OCI-LY1 (cell line): ENCODE measurements around the gene ARL15.

Source experiments
- H2AFZ ChIP-seq: fragments of 200-600 bp; sonication (generic), shearing (Covaris generic); 2 replicates; pipeline ENCODE4 v1.6.0; 2014; ENCODE audit warnings: antibody characterized with exemption, mild to moderate bottlenecking, low read length
- H3F3A ChIP-seq: fragments of 200-600 bp; sonication (generic), shearing (Covaris generic); 2 replicates; pipeline ENCODE4 v1.6.0; 2014; ENCODE audit warnings: mild to moderate bottlenecking, antibody characterized with exemption, low read length, moderate library complexity; ENCODE audit not compliant: insufficient read depth
- H3K27ac ChIP-seq: fragments of 200-600 bp; sonication (generic); 2 replicates; pipeline ENCODE4 v1.5.1; 2014; ENCODE audit warnings: low read length, mixed run types, mild to moderate bottlenecking, low read depth; ENCODE audit not compliant: poor library complexity, severe bottlenecking
- H3K27me3 ChIP-seq: fragments of 200-600 bp; sonication (generic); 2 replicates; pipeline ENCODE4 v1.6.0; 2014; ENCODE audit warnings: antibody characterized with exemption, mild to moderate bottlenecking, low read length, moderate library complexity; ENCODE audit not compliant: insufficient read depth
- H3K36me3 ChIP-seq: fragments of 200-600 bp; sonication (generic); 2 replicates; pipeline ENCODE4 v1.6.1; 2014; ENCODE audit warnings: mild to moderate bottlenecking, antibody characterized with exemption, low read length, moderate library complexity, mixed read lengths; ENCODE audit not compliant: insufficient read depth
- H3K4me1 ChIP-seq: fragments of 200-600 bp; sonication (generic); 2 replicates; pipeline ENCODE4 v1.5.1; 2014; ENCODE audit warnings: mild to moderate bottlenecking, low read length, moderate library complexity; ENCODE audit not compliant: insufficient read depth, severe bottlenecking
- H3K4me2 ChIP-seq: fragments of 200-600 bp; sonication (generic), shearing (Covaris generic); 2 replicates; pipeline ENCODE4 v1.6.1; 2014; ENCODE audit warnings: low read length
- H3K4me3 ChIP-seq: fragments of 200-600 bp; sonication (generic); 2 replicates; pipeline ENCODE4 v1.5.1; 2014; ENCODE audit warnings: low read length, low read depth, mild to moderate bottlenecking, mixed read lengths; ENCODE audit not compliant: poor library complexity, severe bottlenecking
- H3K79me2 ChIP-seq: fragments of 200-600 bp; shearing (Covaris generic); 2 replicates; pipeline ENCODE4 v1.6.1; 2016; ENCODE audit warnings: mixed run types, low read length, mixed read lengths; ENCODE audit not compliant: insufficient read depth
- H3K9ac ChIP-seq: fragments of 200-600 bp; sonication (generic), shearing (Covaris generic); 2 replicates; pipeline ENCODE4 v1.6.1; 2014; ENCODE audit warnings: mild to moderate bottlenecking, low read length, mixed read lengths
- H3K9me2 ChIP-seq: fragments of 200-600 bp; sonication (generic), shearing (Covaris generic); 2 replicates; pipeline ENCODE4 v1.6.1; 2014; ENCODE audit warnings: low read depth, mild to moderate bottlenecking, low read length, mixed read lengths
- H3K9me3 ChIP-seq: fragments of 200-600 bp; shearing (Covaris generic); 2 replicates; pipeline ENCODE4 v1.6.1; 2014; ENCODE audit warnings: low read length, mixed read lengths
- H4K20me1 ChIP-seq: fragments of 200-600 bp; sonication (generic), shearing (Covaris generic); 2 replicates; pipeline ENCODE4 v1.6.0; 2016; ENCODE audit warnings: mild to moderate bottlenecking, low read length; ENCODE audit not compliant: insufficient read depth
- EZH2 ChIP-seq: fragments of 200-600 bp; sonication (generic), shearing (Covaris generic); IDR thresholded peaks from 2 replicates; pipeline ENCODE4 v1.8.0; 2017; ENCODE audit warnings: borderline replicate concordance, mixed run types, mild to moderate bottlenecking, antibody characterized with exemption, low read length, moderate library complexity, mixed read lengths
- TF ChIP-seq, protein P1 (sequence below): fragments of 200-600 bp; sonication (generic), shearing (Covaris generic); IDR thresholded peaks from 2 replicates; pipeline ENCODE4 v1.5.1; 2017; ENCODE audit warnings: mild to moderate bottlenecking, antibody characterized with exemption, low read length, moderate library complexity, mixed read lengths

Gene ARL15

DNA sequence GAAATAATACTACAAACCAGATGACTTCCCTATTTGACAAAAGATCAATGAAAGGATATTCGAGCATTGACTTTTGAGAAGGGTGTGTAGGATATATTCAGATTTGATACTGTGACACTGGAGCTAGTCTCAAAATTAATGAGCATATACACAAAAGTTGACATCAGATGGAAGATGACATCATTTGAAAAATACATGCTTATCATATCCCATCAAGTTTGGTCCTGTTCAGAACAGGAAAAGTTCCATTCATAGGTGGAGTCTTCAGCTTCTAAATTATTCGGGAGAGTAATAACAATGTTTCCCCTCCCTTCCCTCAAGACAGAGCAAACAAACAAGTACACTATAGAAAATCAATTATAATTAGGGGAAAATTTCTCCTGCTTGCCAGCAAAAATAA is 401.6 kb downstream of the ARL15 start:
- H3K9ac ChIP-seq, result no peak overlapping the region
- no peak overlapping the region for H3K4me2 ChIP-seq
- H3K9me2 ChIP-seq, result no peaks in the 10 kb centered on the region
- no peaks in the 10 kb centered on the region for H3F3A ChIP-seq
- H3K79me2 ChIP-seq, result no peaks in the 10 kb centered on the region
- TF ChIP-seq, protein P1, sequence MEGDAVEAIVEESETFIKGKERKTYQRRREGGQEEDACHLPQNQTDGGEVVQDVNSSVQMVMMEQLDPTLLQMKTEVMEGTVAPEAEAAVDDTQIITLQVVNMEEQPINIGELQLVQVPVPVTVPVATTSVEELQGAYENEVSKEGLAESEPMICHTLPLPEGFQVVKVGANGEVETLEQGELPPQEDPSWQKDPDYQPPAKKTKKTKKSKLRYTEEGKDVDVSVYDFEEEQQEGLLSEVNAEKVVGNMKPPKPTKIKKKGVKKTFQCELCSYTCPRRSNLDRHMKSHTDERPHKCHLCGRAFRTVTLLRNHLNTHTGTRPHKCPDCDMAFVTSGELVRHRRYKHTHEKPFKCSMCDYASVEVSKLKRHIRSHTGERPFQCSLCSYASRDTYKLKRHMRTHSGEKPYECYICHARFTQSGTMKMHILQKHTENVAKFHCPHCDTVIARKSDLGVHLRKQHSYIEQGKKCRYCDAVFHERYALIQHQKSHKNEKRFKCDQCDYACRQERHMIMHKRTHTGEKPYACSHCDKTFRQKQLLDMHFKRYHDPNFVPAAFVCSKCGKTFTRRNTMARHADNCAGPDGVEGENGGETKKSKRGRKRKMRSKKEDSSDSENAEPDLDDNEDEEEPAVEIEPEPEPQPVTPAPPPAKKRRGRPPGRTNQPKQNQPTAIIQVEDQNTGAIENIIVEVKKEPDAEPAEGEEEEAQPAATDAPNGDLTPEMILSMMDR, result no peak
- TF ChIP-seq EZH2, result no peak
- no peak overlapping the region for H3K27ac ChIP-seq
- no peaks in the 10 kb centered on the region for H3K4me1 ChIP-seq
- H2AFZ ChIP-seq, result no peak overlapping the region
- no peak overlapping the region for H3K4me3 ChIP-seq
- no peaks in the 10 kb centered on the region for H3K27me3 ChIP-seq
- H3K9me3 ChIP-seq, result no peaks in the 10 kb centered on the region
- H4K20me1 ChIP-seq, result no peaks in the 10 kb centered on the region
- H3K36me3 ChIP-seq, result peaks cover 26% of the 10 kb centered on the region; the same call in 1 of the 2 replicates

DNA sequence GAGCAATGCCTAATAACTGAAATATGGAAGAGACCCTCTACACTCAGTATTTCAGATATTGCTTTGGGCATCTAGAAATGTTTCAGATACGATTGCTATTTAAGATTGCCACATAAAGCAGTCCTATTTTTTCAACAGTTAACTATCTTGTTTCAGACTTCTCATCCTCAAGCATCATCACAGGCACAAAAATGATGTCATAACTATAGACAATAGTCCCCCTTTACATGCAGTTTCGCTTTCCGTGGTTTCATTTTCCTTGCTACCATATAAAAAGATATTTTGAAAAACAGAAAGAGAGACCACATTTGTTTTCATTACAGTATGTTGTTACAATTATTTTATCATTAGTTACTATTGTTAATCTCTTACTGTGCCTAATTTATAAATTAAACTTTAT is 402.5 kb downstream of the ARL15 start:
- Histone ChIP-seq H3K36me3 (peaks cover 30% of the 10 kb centered on the region; the same call in 1 of the 2 replicates), H3K27ac (no peak overlapping the region), H3K4me1 (no peaks in the 10 kb centered on the region), H3K4me3 (no peak overlapping the region), H3K9me3 (no peaks in the 10 kb centered on the region), H2AFZ (no peak overlapping the region), H4K20me1 (no peaks in the 10 kb centered on the region), H3K9me2 (no peaks in the 10 kb centered on the region), H3F3A (no peaks in the 10 kb centered on the region), H3K79me2 (no peaks in the 10 kb centered on the region), H3K9ac (no peak overlapping the region), H3K4me2 (no peak overlapping the region), H3K27me3 (no peaks in the 10 kb centered on the region)
- TF ChIP-seq, protein P1, result no peak
- no peak for TF ChIP-seq EZH2

DNA sequence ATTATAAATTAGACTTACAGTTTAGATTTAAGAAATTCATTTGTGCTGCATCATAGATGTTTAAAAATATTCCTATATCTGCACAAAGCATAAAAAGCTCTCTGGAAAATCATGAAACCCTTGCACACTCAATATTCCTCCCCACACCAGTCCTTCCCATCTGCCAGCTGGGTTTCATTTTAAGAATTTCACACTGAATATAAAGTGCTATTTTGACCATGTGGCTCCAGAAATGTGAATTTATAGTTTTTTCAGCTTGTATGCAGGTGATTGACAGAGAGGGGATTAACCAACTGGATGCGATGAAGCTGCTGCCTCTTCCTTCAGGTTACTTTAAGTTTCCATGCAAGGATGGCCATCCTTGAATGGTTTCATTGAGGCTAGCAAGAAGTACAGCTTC is 403.6 kb downstream of the ARL15 start:
- Histone ChIP-seq H3K27me3 (no peaks in the 10 kb centered on the region), H3K79me2 (no peaks in the 10 kb centered on the region), H3K4me3 (no peak overlapping the region), H4K20me1 (no peaks in the 10 kb centered on the region), H3K4me1 (no peaks in the 10 kb centered on the region), H2AFZ (no peak overlapping the region), H3K9me2 (no peaks in the 10 kb centered on the region), H3K9me3 (no peaks in the 10 kb centered on the region), H3F3A (no peaks in the 10 kb centered on the region), H3K4me2 (no peak overlapping the region), H3K27ac (no peak overlapping the region), H3K9ac (no peak overlapping the region), H3K36me3 (peaks cover 30% of the 10 kb centered on the region; the same call in 1 of the 2 replicates)
- TF ChIP-seq, protein P1, result no peak
- no peak for TF ChIP-seq EZH2
